HepG2 (cell line): ENCODE results near the gene CAPZB. TPM values are rescaled to one million over a fixed set of nuclear protein-coding genes. Genes with fewer than 3 reads are reported as not detected.

Experiments used
- CBFB ChIP-seq: sonication (generic); formaldehyde crosslinking; IDR thresholded peaks from 2 replicates; pipeline ENCODE4 v1.4.0; 2020; ENCODE audit warnings: missing genetic modification reagents
- CREB1 ChIP-seq, 2 experiments: fragments of 450-650 bp in 1 of 2; IDR thresholded peaks; 2 replicates each; pipeline ENCODE4 v1.6.1; 2016 to 2017; ENCODE audit warnings: control low read depth in 1 of 2, mild to moderate bottlenecking in 1 of 2, missing compliant biosample characterization in 1 of 2, missing genetic modification characterization in 1 of 2
- E2F1 ChIP-seq: sonication (generic); formaldehyde crosslinking; IDR thresholded peaks from 2 replicates; pipeline ENCODE4 v1.5.0; 2020; ENCODE audit warnings: missing genetic modification reagents
- FIP1L1 ChIP-seq: fragments of 200-400 bp; formaldehyde crosslinking; IDR thresholded peaks from 2 replicates; pipeline ENCODE4 v1.6.1; 2018; ENCODE audit warnings: low read depth, mild to moderate bottlenecking, low read length, moderate library complexity, borderline replicate concordance; ENCODE audit not compliant: insufficient read depth
- FOXC1 ChIP-seq: sonication (generic); formaldehyde crosslinking; IDR thresholded peaks from 2 replicates; pipeline ENCODE4 v1.8.0; 2022; ENCODE audit warnings: mild to moderate bottlenecking, missing genetic modification reagents, borderline replicate concordance
- HCFC1 ChIP-seq: fragments of 150-350 bp; IDR thresholded peaks from 2 replicates; pipeline ENCODE4 v1.6.1; 2014; ENCODE audit warnings: low read depth, low read length
- HOXA7 ChIP-seq: sonication (generic); formaldehyde crosslinking; IDR thresholded peaks from 2 replicates; pipeline ENCODE4 v1.8.1; 2022; ENCODE audit warnings: mild to moderate bottlenecking, missing genetic modification reagents, moderate library complexity
- MEF2D ChIP-seq: sonication (generic); formaldehyde crosslinking; IDR thresholded peaks from 2 replicates; pipeline ENCODE4 v1.5.1; 2020; ENCODE audit warnings: mild to moderate bottlenecking, missing genetic modification reagents
- MYPOP ChIP-seq: sonication (generic); formaldehyde crosslinking; IDR thresholded peaks from 2 replicates; pipeline ENCODE4 v1.8.1; 2023; ENCODE audit warnings: mild to moderate bottlenecking, moderate library complexity, missing genetic modification reagents
- MZF1 ChIP-seq: sonication (generic); formaldehyde crosslinking; IDR thresholded peaks from 2 replicates; pipeline ENCODE4 v1.8.1; 2023; ENCODE audit warnings: mild to moderate bottlenecking, missing genetic modification reagents, borderline replicate concordance
- NFYB ChIP-seq: sonication (generic); formaldehyde crosslinking; IDR thresholded peaks from 2 replicates; pipeline ENCODE4 v1.4.0; 2020; ENCODE audit warnings: missing genetic modification reagents
- RFX5 ChIP-seq: IDR thresholded peaks from 2 replicates; pipeline ENCODE4 v1.6.1; 2011; ENCODE audit warnings: low read depth, low read length, improper control_type of control experiment
- SALL1 ChIP-seq: sonication (generic); formaldehyde crosslinking; IDR thresholded peaks from 2 replicates; pipeline ENCODE4 v1.8.0; 2022; ENCODE audit warnings: mild to moderate bottlenecking, missing genetic modification reagents
- SETDB1 ChIP-seq: sonication (generic); formaldehyde crosslinking; IDR thresholded peaks from 2 replicates; pipeline ENCODE4 v1.5.1; 2020; ENCODE audit warnings: missing genetic modification reagents, mild to moderate bottlenecking, borderline replicate concordance
- SNRNP70 ChIP-seq: fragments of 200-400 bp; formaldehyde crosslinking; IDR thresholded peaks from 2 replicates; pipeline ENCODE4 v1.6.1; 2017; ENCODE audit warnings: mild to moderate bottlenecking, low read depth, low read length, moderate library complexity
- SOX6 ChIP-seq, 2 experiments: fragments of 450-650 bp in 1 of 2; sonication (generic) in 1 of 2; formaldehyde crosslinking in 1 of 2; IDR thresholded peaks; 2 replicates each; pipeline versions ENCODE4 v1.4.0 to v1.6.1; 2017 to 2020; ENCODE audit warnings: antibody characterized with exemption in 1 of 2, mild to moderate bottlenecking in 1 of 2, missing genetic modification reagents in 1 of 2
- STAG1 ChIP-seq: sonication (generic); formaldehyde crosslinking; IDR thresholded peaks from 2 replicates; pipeline ENCODE4 v1.4.0; 2020; ENCODE audit warnings: missing genetic modification reagents
- TBP ChIP-seq: sonication (generic); formaldehyde crosslinking; IDR thresholded peaks from 2 replicates; pipeline ENCODE4 v1.5.0; 2020; ENCODE audit warnings: missing genetic modification reagents
- TBX3 ChIP-seq: fragments of 450-650 bp; IDR thresholded peaks from 2 replicates; pipeline ENCODE4 v1.6.1; 2017; ENCODE audit warnings: antibody characterized with exemption, mild to moderate bottlenecking, inconsistent platforms, borderline replicate concordance
- THAP11 ChIP-seq: IDR thresholded peaks from 2 replicates; pipeline ENCODE4 v1.6.1; 2016; ENCODE audit warnings: missing biosample characterization, missing genetic modification reagents
- ZBTB34 ChIP-seq: sonication (generic); formaldehyde crosslinking; IDR thresholded peaks from 2 replicates; pipeline ENCODE4 v1.8.0; 2022; ENCODE audit warnings: mild to moderate bottlenecking, missing genetic modification reagents
- ZNF138 ChIP-seq: sonication (generic); formaldehyde crosslinking; IDR thresholded peaks from 2 replicates; pipeline ENCODE4 v1.5.0; 2020; ENCODE audit warnings: mild to moderate bottlenecking, low read depth, missing genetic modification reagents
- ZNF180 ChIP-seq: sonication (generic); formaldehyde crosslinking; IDR thresholded peaks from 2 replicates; pipeline ENCODE4 v1.4.0; 2020; ENCODE audit warnings: low read depth, missing genetic modification reagents, borderline replicate concordance
- ZNF350 ChIP-seq: sonication (generic); formaldehyde crosslinking; IDR thresholded peaks from 2 replicates; pipeline ENCODE4 v1.4.0; 2020; ENCODE audit warnings: mild to moderate bottlenecking, low read depth, missing genetic modification reagents, borderline replicate concordance
- ZNF547 ChIP-seq: sonication (generic); formaldehyde crosslinking; IDR thresholded peaks from 2 replicates; pipeline ENCODE4 v1.5.1; 2020; ENCODE audit warnings: mild to moderate bottlenecking, missing genetic modification reagents
- ZNF550 ChIP-seq: sonication (generic); formaldehyde crosslinking; IDR thresholded peaks from 2 replicates; pipeline ENCODE4 v1.4.0; 2020; ENCODE audit warnings: mild to moderate bottlenecking, missing genetic modification reagents, borderline replicate concordance
- ZNF562 ChIP-seq: sonication (generic); formaldehyde crosslinking; IDR thresholded peaks from 2 replicates; pipeline ENCODE4 v1.8.0; 2022; ENCODE audit warnings: missing genetic modification reagents, borderline replicate concordance
- ZNF577 ChIP-seq: sonication (generic); formaldehyde crosslinking; IDR thresholded peaks from 2 replicates; pipeline ENCODE4 v1.4.0; 2020; ENCODE audit warnings: mild to moderate bottlenecking, low read depth, missing genetic modification reagents, borderline replicate concordance
- ZNF629 ChIP-seq: sonication (generic); formaldehyde crosslinking; conservative IDR thresholded peaks from 2 replicates; pipeline ENCODE4 v1.5.0; 2020; ENCODE audit warnings: missing genetic modification reagents
- ZNF780A ChIP-seq: sonication (generic); formaldehyde crosslinking; IDR thresholded peaks from 2 replicates; pipeline ENCODE4 v1.8.0; 2022; ENCODE audit warnings: mild to moderate bottlenecking, missing genetic modification reagents, moderate library complexity
- polyA plus RNA-seq, 8 experiments: library from polyadenylated mRNA; depleted of rRNA in 3 of 8; stranded (reverse) in 7 of 8; unstranded in 1 of 8; fragments of >200 nt; fragmentation: Illumina TruSeq in 4 of 8; extraction: Trizol in 4 of 8; gene quantifications; 2 replicates each; pipeline versions ENCODE4 v1.2.1 to v1.2.3, GENCODE V29; 2011 to 2016; ENCODE audit warnings: low read depth in 4 of 8, missing spikeins in 1 of 8, mixed read lengths in 1 of 8; ENCODE audit not compliant: insufficient read depth in 1 of 8
- total RNA-seq, 5 experiments: library from RNA; depleted of rRNA; stranded (reverse); fragments of >200 nt; fragmentation: Illumina TruSeq; extraction: Trizol; gene quantifications; 2 replicates each; pipeline ENCODE4 v1.2.3, GENCODE V29; 2016; ENCODE audit warnings: low read depth in 1 of 5

CAPZB gene
- total and polyA plus RNA-seq, 2 of the 13 experiments (the other 11 are each of a cell fraction or from before 2014, with no cell fraction given), result 58.9 to 76.9 TPM

GRCh38 chr1:19387045-19387467, 98.3 kb downstream of the CAPZB start (continued):
- peak; percentile 100 for TF ChIP-seq ZNF629 (CRISPR knock-in tag)
- TF ChIP-seq ZNF577 (CRISPR knock-in tag), result no peak
- TF ChIP-seq MYPOP (CRISPR knock-in tag), result no peak
- TF ChIP-seq NFYB, result no peak
- no peak for TF ChIP-seq SOX6 (IDR thresholded peaks at IDR 0.05)
- TF ChIP-seq SOX6 (CRISPR knock-in tag; IDR thresholded peaks at IDR 0.05), result peak; percentile 69
- TF ChIP-seq ZNF350 (CRISPR knock-in tag), result no peak
- TF ChIP-seq ZNF550 (CRISPR knock-in tag), result no peak
- no peak for TF ChIP-seq ZNF138 (CRISPR knock-in tag)
- no peak for TF ChIP-seq ZNF780A (CRISPR knock-in tag)
- no peak for TF ChIP-seq SNRNP70
- 0 out of 2 replicates have a peak, but pooled peaks have one; percentile 1 for TF ChIP-seq ZBTB34 (CRISPR knock-in tag)
- no peak for TF ChIP-seq ZNF562
- TF ChIP-seq ZNF180 (CRISPR knock-in tag), result no peak
- no peak for TF ChIP-seq FOXC1 (CRISPR knock-in tag)
- TF ChIP-seq TBP (CRISPR knock-in tag), result no peak
- TF ChIP-seq STAG1 (CRISPR knock-in tag), result peak; percentile 82
- TF ChIP-seq E2F1 (CRISPR knock-in tag), result no peak
- TF ChIP-seq THAP11 (CRISPR knock-in tag), result 0 out of 2 replicates have a peak, but pooled peaks have one; percentile 48
- TF ChIP-seq CBFB, result no peak
- no peak for TF ChIP-seq ZNF547
- TF ChIP-seq SALL1 (CRISPR knock-in tag), result peak; percentile 50
- TF ChIP-seq TBX3, result no peak
- TF ChIP-seq HCFC1, result no peak
- no peak for TF ChIP-seq RFX5
- TF ChIP-seq HOXA7 (CRISPR knock-in tag), result no peak
- no peak for TF ChIP-seq MEF2D
- TF ChIP-seq CREB1 (IDR thresholded peaks at IDR 0.05), result no peak
- TF ChIP-seq CREB1 (CRISPR knock-in tag; IDR thresholded peaks at IDR 0.05), result peak; percentile 61
- TF ChIP-seq SETDB1 (CRISPR knock-in tag), result no peak
- no peak for TF ChIP-seq FIP1L1
- TF ChIP-seq MZF1 (CRISPR knock-in tag), result no peak
